ENCODE data around the gene GALNT2. TPM values are rescaled to one million over a fixed set of nuclear protein-coding genes. Genes with fewer than 3 reads are reported as not detected.

The GALNT2 gene
- total and polyA plus RNA-seq, 2 experiments from 2014 or later = 17.8 to 48.3 TPM

GRCh38 chr1:230207598-230207997 is 140.6 kb downstream of the GALNT2 start (continued):
- TF ChIP-seq ZNF462 (CRISPR knock-in tag; IDR thresholded peaks at IDR 0.05) = no peak

DNA sequence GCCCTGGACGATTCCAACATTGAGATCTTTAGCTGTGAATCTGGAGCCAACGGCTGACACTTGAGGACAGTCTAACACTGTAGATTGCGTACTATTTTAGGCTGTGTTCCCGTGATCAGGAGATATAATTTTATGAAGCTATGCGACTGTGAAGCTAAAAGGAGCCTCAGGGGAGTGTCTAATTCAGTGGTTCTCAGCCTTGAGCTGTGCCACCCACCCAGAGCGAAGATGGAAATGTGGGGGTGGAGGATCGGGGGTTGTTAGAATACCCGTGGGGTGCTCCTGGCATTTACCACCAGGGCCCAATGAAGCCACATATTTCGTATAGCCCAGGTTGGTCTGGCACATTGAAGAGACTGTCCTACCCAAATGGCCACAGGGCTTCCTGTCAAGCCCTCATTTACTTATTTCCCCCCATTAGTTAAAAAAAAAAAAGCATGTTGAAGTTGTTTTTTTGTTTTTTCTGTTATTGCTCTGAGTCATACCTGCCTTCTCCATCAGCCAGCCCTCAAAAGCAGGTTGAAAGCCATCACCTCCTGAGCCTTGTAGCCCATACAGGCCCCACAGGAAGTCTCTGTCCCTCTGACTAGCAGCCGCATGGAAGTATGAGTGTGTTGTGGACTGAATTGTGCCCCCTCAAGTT is 141.7 kb downstream of the GALNT2 start:
- H3K4me2 ChIP-seq = no peak overlapping the region
- no peaks in the 10 kb centered on the region; the same call in 1 of the 2 replicates for H3K79me2 ChIP-seq (replicated peaks; ENCODE audit: insufficient read depth)
- peaks cover 5% of the 10 kb centered on the region for H3K27me3 Mint-ChIP-seq (ENCODE audit: insufficient read depth, low read depth, poor library complexity)
- H3K36me3 Mint-ChIP-seq (ENCODE audit: low read depth) = peaks cover 7% of the 10 kb centered on the region; the same call in 2 of the 3 replicates
- H3K4me3 ChIP-seq = no peak overlapping the region
- no peaks in the 10 kb centered on the region for H3K9me2 ChIP-seq (ENCODE audit: insufficient read depth)
- H4K20me1 ChIP-seq (replicated peaks; ENCODE audit: insufficient read depth) = no peaks in the 10 kb centered on the region
- no peak overlapping the region for H3K27ac Mint-ChIP-seq
- TF ChIP-seq EZH2 (IDR thresholded peaks at IDR 0.05; ENCODE audit: low read depth, unreplicated experiment) = no peak
- no peak for TF ChIP-seq POLR2AphosphoS5 (IDR thresholded peaks at IDR 0.05; ENCODE audit: low read depth)
- TF ChIP-seq ZNF331 (CRISPR knock-in tag; IDR thresholded peaks at IDR 0.05; ENCODE audit: low read depth) = no peak
- TF ChIP-seq EZH2phosphoT487 (IDR thresholded peaks at IDR 0.05; ENCODE audit: unreplicated experiment) = no peak
- TF ChIP-seq, protein P1, sequence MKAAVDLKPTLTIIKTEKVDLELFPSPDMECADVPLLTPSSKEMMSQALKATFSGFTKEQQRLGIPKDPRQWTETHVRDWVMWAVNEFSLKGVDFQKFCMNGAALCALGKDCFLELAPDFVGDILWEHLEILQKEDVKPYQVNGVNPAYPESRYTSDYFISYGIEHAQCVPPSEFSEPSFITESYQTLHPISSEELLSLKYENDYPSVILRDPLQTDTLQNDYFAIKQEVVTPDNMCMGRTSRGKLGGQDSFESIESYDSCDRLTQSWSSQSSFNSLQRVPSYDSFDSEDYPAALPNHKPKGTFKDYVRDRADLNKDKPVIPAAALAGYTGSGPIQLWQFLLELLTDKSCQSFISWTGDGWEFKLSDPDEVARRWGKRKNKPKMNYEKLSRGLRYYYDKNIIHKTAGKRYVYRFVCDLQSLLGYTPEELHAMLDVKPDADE (IDR thresholded peaks at IDR 0.05) = no peak
- no peak for TF ChIP-seq NANOG (IDR thresholded peaks at IDR 0.05; ENCODE audit: borderline replicate concordance)
- no peak for TF ChIP-seq ZNF462 (CRISPR knock-in tag; IDR thresholded peaks at IDR 0.05)
- H3K9me3 Mint-ChIP-seq = no peaks in the 10 kb centered on the region
- H3K4me1 Mint-ChIP-seq = peaks cover 16% of the 10 kb centered on the region
- H3K4me1 ChIP-seq (ENCODE audit: insufficient read depth) = no peaks in the 10 kb centered on the region
- H3K36me3 ChIP-seq (ENCODE audit: insufficient read depth) = no peaks in the 10 kb centered on the region; the same call in 1 of the 2 replicates
- H3F3A ChIP-seq (replicated peaks; ENCODE audit: low read depth) = no peaks in the 10 kb centered on the region
- H3K4me3 Mint-ChIP-seq = no peak overlapping the region
- H3K27me3 ChIP-seq (ENCODE audit: insufficient read depth) = no peaks in the 10 kb centered on the region
- H2AFZ ChIP-seq = no peak overlapping the region
- ATAC-seq (no peak), DNase-seq (ENCODE audit: low spot score) (no peak)
- no peak overlapping the region for H3K27ac ChIP-seq (ENCODE audit: low read depth)

Data from GM23338 (cell line).